OCI-LY3 (cell line): ENCODE data around the gene NEUROD2.

Experiments
- H2AFZ ChIP-seq: fragments of 200-600, 300-600 bp; shearing (Covaris generic); 2 replicates; pipeline ENCODE4 v1.6.0; 2014; ENCODE audit warnings: antibody characterized with exemption, low read depth, low read length
- H3K27ac ChIP-seq: fragments of 200-600, 300-600 bp; sonication (generic); 2 replicates; pipeline ENCODE4 v1.5.1; 2014; ENCODE audit warnings: mild to moderate bottlenecking, low read length, moderate library complexity, mixed read lengths
- H3K27me3 ChIP-seq: fragments of 200-600, 300-600 bp; sonication (generic); 2 replicates; pipeline ENCODE4 v1.6.1; 2014; ENCODE audit warnings: low read depth, low read length, mixed read lengths
- H3K36me3 ChIP-seq: fragments of 200-600, 300-600 bp; sonication (generic); replicated peaks from 2 replicates; pipeline ENCODE3; 2014; ENCODE audit warnings: low read depth, low read length, mixed read lengths
- H3K4me1 ChIP-seq: fragments of 300-600, 200-600 bp; sonication (generic); 2 replicates; pipeline ENCODE4 v1.6.1; 2014; ENCODE audit warnings: low read length, mixed read lengths
- H3K4me2 ChIP-seq: fragments of 200-600, 300-600 bp; sonication (generic); 2 replicates; pipeline ENCODE4 v1.6.1; 2014; ENCODE audit warnings: low read length, mixed read lengths
- H3K4me3 ChIP-seq: fragments of 300-600, 200-600 bp; sonication (generic); 2 replicates; pipeline ENCODE4 v1.5.1; 2014; ENCODE audit warnings: antibody characterized with exemption, mild to moderate bottlenecking, low read length, moderate library complexity
- H3K79me2 ChIP-seq: fragments of 300-600, 200-600 bp; shearing (Covaris generic); 2 replicates; pipeline ENCODE4 v1.6.1; 2014; ENCODE audit warnings: mild to moderate bottlenecking, low read length, mixed read lengths
- H3K9ac ChIP-seq: fragments of 300-600, 200-600 bp; shearing (Covaris generic); 2 replicates; pipeline ENCODE4 v1.6.0; 2014; ENCODE audit warnings: mild to moderate bottlenecking, low read length, moderate library complexity
- H3K9me3 ChIP-seq: fragments of 200-600, 300-600 bp; shearing (Covaris generic); 2 replicates; pipeline ENCODE4 v1.6.1; 2014; ENCODE audit warnings: low read length, mixed read lengths; ENCODE audit not compliant: insufficient read depth
- H4K20me1 ChIP-seq: fragments of 200-600, 300-600 bp; sonication (generic); 2 replicates; pipeline ENCODE4 v1.6.1; 2016; ENCODE audit warnings: low read length, mixed read lengths; ENCODE audit not compliant: insufficient read depth
- EZH2phosphoT487 ChIP-seq: fragments of 200-600 bp; shearing (Covaris generic); IDR thresholded peaks from 2 replicates; pipeline ENCODE4 v1.6.1; 2018; ENCODE audit warnings: antibody characterized with exemption, mixed run types, low read depth
- TF ChIP-seq, protein P1 (sequence below): fragments of 200-600, 300-600 bp; sonication (generic); IDR thresholded peaks from 2 replicates; pipeline ENCODE4 v1.5.1; 2014; ENCODE audit warnings: antibody characterized with exemption, low read length, low read depth

Gene NEUROD2

DNA sequence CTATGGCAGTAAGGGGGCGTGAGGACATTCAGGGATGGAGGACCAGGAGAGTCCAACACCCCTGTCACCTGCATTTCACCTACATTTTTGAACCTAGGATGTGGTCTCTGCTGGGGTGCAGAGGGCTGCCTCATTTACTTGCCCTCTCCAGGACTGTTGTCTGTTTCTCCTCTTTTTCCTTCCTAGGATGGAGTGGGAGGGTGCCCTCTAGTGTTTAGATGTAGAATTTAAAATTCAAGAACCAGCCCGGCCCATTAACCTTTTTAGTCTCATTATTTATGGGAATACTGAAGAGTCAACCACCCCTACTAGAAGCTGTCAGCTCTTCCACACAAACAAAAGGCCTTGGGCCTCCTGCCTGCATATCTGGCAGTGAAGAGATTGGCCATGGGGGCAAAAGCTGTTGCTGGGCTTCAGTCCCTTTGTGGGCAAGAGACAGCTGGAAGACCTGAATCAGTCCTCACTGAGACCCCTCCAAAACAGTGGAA is 26.7 kb upstream of the NEUROD2 start:
- H3K4me3 ChIP-seq: no peak overlapping the region
- peaks cover 20% of the 10 kb centered on the region for H3K79me2 ChIP-seq
- no peaks in the 10 kb centered on the region for H4K20me1 ChIP-seq
- H3K27me3 ChIP-seq: no peaks in the 10 kb centered on the region
- no peak overlapping the region for H3K27ac ChIP-seq
- no peak overlapping the region for H3K9ac ChIP-seq
- H3K36me3 ChIP-seq: no peaks in the 10 kb centered on the region
- no peak overlapping the region for H2AFZ ChIP-seq
- H3K4me2 ChIP-seq: no peak overlapping the region
- TF ChIP-seq, protein P1, sequence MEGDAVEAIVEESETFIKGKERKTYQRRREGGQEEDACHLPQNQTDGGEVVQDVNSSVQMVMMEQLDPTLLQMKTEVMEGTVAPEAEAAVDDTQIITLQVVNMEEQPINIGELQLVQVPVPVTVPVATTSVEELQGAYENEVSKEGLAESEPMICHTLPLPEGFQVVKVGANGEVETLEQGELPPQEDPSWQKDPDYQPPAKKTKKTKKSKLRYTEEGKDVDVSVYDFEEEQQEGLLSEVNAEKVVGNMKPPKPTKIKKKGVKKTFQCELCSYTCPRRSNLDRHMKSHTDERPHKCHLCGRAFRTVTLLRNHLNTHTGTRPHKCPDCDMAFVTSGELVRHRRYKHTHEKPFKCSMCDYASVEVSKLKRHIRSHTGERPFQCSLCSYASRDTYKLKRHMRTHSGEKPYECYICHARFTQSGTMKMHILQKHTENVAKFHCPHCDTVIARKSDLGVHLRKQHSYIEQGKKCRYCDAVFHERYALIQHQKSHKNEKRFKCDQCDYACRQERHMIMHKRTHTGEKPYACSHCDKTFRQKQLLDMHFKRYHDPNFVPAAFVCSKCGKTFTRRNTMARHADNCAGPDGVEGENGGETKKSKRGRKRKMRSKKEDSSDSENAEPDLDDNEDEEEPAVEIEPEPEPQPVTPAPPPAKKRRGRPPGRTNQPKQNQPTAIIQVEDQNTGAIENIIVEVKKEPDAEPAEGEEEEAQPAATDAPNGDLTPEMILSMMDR: peak; percentile 98
- TF ChIP-seq EZH2phosphoT487: no peak
- H3K4me1 ChIP-seq: peaks cover 18% of the 10 kb centered on the region
- no peaks in the 10 kb centered on the region for H3K9me3 ChIP-seq

DNA sequence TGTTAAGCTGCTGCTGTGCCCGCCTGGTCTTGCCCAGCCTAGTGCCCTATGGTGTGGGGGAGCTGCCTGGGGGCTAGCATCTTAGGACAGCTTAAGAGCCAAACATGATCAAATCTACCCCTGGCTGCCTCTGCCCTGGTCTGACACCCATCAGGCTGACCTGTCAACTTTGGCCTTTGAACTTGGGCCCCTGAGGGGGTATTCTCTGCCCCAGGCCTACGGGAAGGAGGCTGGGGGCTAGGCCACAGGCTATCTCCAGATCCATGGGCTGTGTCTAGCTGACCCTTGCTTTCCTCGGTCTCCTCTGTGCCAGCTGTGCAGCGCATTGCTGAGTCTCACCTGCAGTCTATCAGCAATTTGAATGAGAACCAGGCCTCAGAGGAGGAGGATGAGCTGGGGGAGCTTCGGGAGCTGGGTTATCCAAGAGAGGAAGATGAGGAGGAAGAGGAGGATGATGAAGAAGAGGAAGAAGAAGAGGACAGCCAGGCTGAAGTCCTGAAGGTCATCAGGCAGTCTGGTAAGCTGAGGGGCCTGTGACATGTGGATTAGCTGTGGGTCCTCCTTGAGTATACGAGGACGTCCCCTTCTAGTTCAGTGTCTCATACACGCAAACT is 26.0 kb upstream of the NEUROD2 start:
- H3K9ac ChIP-seq: no peak overlapping the region
- no peaks in the 10 kb centered on the region for H3K9me3 ChIP-seq
- TF ChIP-seq, protein P1: no peak
- no peak for TF ChIP-seq EZH2phosphoT487
- no peak overlapping the region for H3K27ac ChIP-seq
- H3K4me2 ChIP-seq: no peak overlapping the region
- H3K27me3 ChIP-seq: no peaks in the 10 kb centered on the region
- no peak overlapping the region for H2AFZ ChIP-seq
- no peak overlapping the region for H3K4me3 ChIP-seq
- H4K20me1 ChIP-seq: no peaks in the 10 kb centered on the region
- peaks cover 14% of the 10 kb centered on the region for H3K79me2 ChIP-seq
- peaks cover 18% of the 10 kb centered on the region for H3K4me1 ChIP-seq
- no peaks in the 10 kb centered on the region for H3K36me3 ChIP-seq

DNA sequence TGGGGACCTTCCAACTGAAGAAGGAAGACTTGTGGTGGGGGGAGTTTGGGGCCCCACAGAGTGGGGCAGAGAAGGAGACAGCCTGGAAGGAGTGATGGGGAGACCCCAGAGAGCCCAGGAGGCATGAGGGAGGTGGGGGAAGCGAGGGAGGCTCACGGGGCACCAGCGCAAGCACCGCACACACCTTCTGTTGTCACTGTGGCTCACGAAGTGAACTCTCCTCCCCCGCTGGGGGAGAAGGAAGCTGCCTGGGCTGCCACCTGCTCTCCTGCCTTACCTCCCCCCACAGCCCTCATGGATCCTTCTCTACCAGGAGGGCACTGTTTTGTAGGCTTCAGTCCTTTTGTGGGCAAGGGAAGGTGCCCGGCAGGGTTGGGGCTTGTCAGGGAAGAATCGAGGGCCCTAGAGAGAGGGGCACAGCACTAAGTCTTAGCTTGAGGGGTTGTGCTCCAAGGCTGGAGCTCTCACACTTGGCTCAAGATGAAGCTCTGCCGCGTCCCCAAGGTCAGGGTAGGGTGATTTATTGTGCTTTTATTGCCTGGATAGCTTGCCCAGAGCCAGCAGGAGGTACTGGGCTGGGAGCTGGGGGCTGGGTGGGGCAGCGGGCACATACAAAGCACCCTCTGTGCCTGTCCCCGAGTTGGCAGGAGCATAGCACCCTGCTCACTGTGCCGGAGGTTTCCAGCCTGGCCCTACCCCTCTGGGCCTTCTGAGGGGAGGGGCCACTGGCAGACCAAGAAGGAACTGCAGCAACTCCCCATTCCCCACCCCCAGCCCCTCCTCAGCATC is 24.6 kb upstream of the NEUROD2 start:
- no peak overlapping the region for H3K9ac ChIP-seq
- H3K9me3 ChIP-seq: no peaks in the 10 kb centered on the region
- H3K27me3 ChIP-seq: no peaks in the 10 kb centered on the region
- no peak overlapping the region for H3K4me2 ChIP-seq
- no peaks in the 10 kb centered on the region for H4K20me1 ChIP-seq
- H3K27ac ChIP-seq: no peak overlapping the region
- H3K79me2 ChIP-seq: peaks cover under 1% of the 10 kb centered on the region; the same call in 1 of the 2 replicates
- H2AFZ ChIP-seq: no peak overlapping the region
- peaks cover 7% of the 10 kb centered on the region for H3K4me1 ChIP-seq
- TF ChIP-seq, protein P1: no peak
- no peak for TF ChIP-seq EZH2phosphoT487
- H3K4me3 ChIP-seq: no peak overlapping the region
- H3K36me3 ChIP-seq: no peaks in the 10 kb centered on the region

DNA sequence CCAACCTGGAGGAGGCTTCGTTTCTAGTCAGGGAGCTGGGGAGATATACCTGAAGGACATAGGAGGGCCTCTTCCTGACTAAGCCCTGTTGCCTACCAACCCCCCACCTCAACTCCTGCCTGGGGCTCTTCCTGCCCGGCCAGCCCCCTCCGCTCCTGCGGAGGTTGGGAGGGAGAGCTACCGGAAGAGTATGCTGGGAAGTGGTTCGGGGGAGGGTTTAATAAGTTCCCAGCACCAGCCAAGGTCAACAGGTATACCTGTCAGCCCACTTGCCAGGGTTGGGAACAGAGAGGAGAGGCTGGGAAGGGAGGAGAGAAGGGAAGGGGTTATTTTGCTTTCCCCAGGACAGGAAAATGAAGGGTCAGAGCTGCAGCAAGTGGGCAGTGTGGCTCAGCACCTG is 23.7 kb upstream of the NEUROD2 start:
- Histone ChIP-seq H3K27ac (no peak overlapping the region), H3K4me2 (no peak overlapping the region), H2AFZ (no peak overlapping the region), H3K27me3 (no peaks in the 10 kb centered on the region), H4K20me1 (no peaks in the 10 kb centered on the region), H3K9ac (no peak overlapping the region), H3K79me2 (no peaks in the 10 kb centered on the region), H3K36me3 (no peaks in the 10 kb centered on the region), H3K4me1 (peaks cover 5% of the 10 kb centered on the region), H3K4me3 (no peak overlapping the region), H3K9me3 (no peaks in the 10 kb centered on the region)
- TF ChIP-seq, protein P1: no peak
- no peak for TF ChIP-seq EZH2phosphoT487
